Spleen (tissue), 7 donors: ENCODE measurements around the gene LMAN1.

Source experiments
- CTCF ChIP-seq, 11 experiments: fragments of 200-600 bp in 7 of 11; fragments of 450-650 bp in 4 of 11; sonication (generic) in 4 of 11; IDR thresholded peaks in 8 of 11; conservative IDR thresholded peaks in 3 of 11; 1 replicate in 7 of 11; 2 replicates in 4 of 11; pipeline versions ENCODE4 v1.4.0 to v1.8.0; 2016 to 2021; ENCODE audit warnings: antibody characterized with exemption in 11 of 11, inconsistent platforms in 4 of 11, mild to moderate bottlenecking in 1 of 11
- POLR2A ChIP-seq, 3 donors: fragments of 450-650 bp; IDR thresholded peaks; one replicate each; pipeline ENCODE4 v1.5.1; 2017; ENCODE audit warnings: antibody characterized with exemption in 3 of 3, mild to moderate bottlenecking in 1 of 3
- donor health status: DM: no; HTN: no; CAD: no; lungs with moderate emphysema.
- donor health status: DM: no; HTN: no; CAD: no.
- donor health status: DM: no; HTN: no; CAD: no.

- TF ChIP-seq CTCF (IDR thresholded peaks at IDR 0.05 in 8 of 11, conservative IDR thresholded peaks at IDR 0.05 in 3 of 11) (no peak), POLR2A (IDR thresholded peaks at IDR 0.05) (no peak)
Observed at GRCh38 chr18:59377613-59378337, 18.7 kb upstream of the LMAN1 start.
